HG03045 (cell line): ENCODE measurements around the gene CRYBA4.
A peak's percentile ranks its signal among the peaks of the same experiment; 100 is the strongest.

Source experiments
- ATAC-seq: cut with Tn5 transposase; IDR thresholded peaks from one replicate; pipeline ENCODE4 v1.9.1; 2021; ENCODE audit warnings: mild to moderate bottlenecking, moderate library complexity; ENCODE audit not compliant: unreplicated experiment

CRYBA4 gene

GRCh38 chr22:26658671-26659478 lies 37.1 kb downstream of the CRYBA4 start:
- ATAC-seq = peak; percentile 50

- no peak for ATAC-seq
These were observed 38.6 kb downstream of the CRYBA4 start for GRCh38 chr22:26660356-26660755.

- no peak for ATAC-seq
These were observed 39.3 kb downstream of the CRYBA4 start for GRCh38 chr22:26660961-26661578.

- ATAC-seq = no peak
These were observed 40.4 kb downstream of the CRYBA4 start for GRCh38 chr22:26662160-26662559.

GRCh38 chr22:26663374-26663923 lies 41.7 kb downstream of the CRYBA4 start:
- no peak for ATAC-seq

- ATAC-seq = peak; percentile 7
These were observed 44.1 kb downstream of the CRYBA4 start for GRCh38 chr22:26665813-26666231.

GRCh38 chr22:26667140-26667539 lies 45.4 kb downstream of the CRYBA4 start:
- ATAC-seq = no peak

- no peak for ATAC-seq
These were observed 47.3 kb downstream of the CRYBA4 start for GRCh38 chr22:26669060-26669481.

- ATAC-seq = no peak
These were observed 48.7 kb downstream of the CRYBA4 start for GRCh38 chr22:26670459-26670858.

GRCh38 chr22:26671317-26672059 lies 49.7 kb downstream of the CRYBA4 start:
- no peak for ATAC-seq

GRCh38 chr22:26672060-26672471 lies 50.3 kb downstream of the CRYBA4 start:
- peak; percentile 10 for ATAC-seq

GRCh38 chr22:26672590-26673468 lies 51.1 kb downstream of the CRYBA4 start:
- peak; percentile 63 for ATAC-seq

GRCh38 chr22:26673486-26673885 lies 51.7 kb downstream of the CRYBA4 start:
- no peak for ATAC-seq

GRCh38 chr22:26674211-26675190 lies 52.7 kb downstream of the CRYBA4 start:
- ATAC-seq = no peak

- no peak for ATAC-seq
These were observed 54.0 kb downstream of the CRYBA4 start for GRCh38 chr22:26675687-26676268.

GRCh38 chr22:26677217-26677616 lies 55.5 kb downstream of the CRYBA4 start:
- no peak for ATAC-seq

GRCh38 chr22:26679003-26679629 lies 57.4 kb downstream of the CRYBA4 start:
- no peak for ATAC-seq
